PC-3 (cell line): ENCODE measurements around the gene LMCD1. TPM values are rescaled to one million over a fixed set of nuclear protein-coding genes. Genes with fewer than 3 reads are reported as not detected.

ENCODE experiments used
- ATAC-seq: fragments of 200-7000 bp; cut with Tn5 transposase; 2 replicates; pipeline ENCODE4 v1.9.1; 2020; ENCODE audit warnings: mild to moderate bottlenecking, moderate library complexity
- BruUV-seq: library from RNA; stranded (reverse); fragments of 400-500 nt; replicated peaks from 2 replicates; lab custom pipeline; 2021; lab: Mats Ljungman, UMichigan
- CTCF ChIA-PET: fragments of 300-600 bp; sonication (Branson Sonifier 250); formaldehyde crosslinking; loops from one replicate; lab custom pipeline; 2022; ENCODE audit warnings: antibody characterized with exemption; lab: Charles Lee
- POLR2A ChIA-PET: fragments of 300-600 bp; sonication (Branson Sonifier 250); formaldehyde crosslinking; loops from one replicate; lab custom pipeline; 2022; ENCODE audit warnings: antibody characterized with exemption; ENCODE audit not compliant: unreplicated experiment; lab: Charles Lee
- DNase-seq: peaks from one replicate; pipeline ENCODE4 v3.0.0-alpha.2; 2015
- H2AFZ ChIP-seq: fragments of 300-600 bp; sonication (generic); 2 replicates; pipeline ENCODE4 v1.6.0; 2016; ENCODE audit warnings: antibody characterized with exemption, low read length
- H3F3A ChIP-seq: fragments of 300-600 bp; sonication (generic); one replicate; pipeline ENCODE4 v1.6.0; 2017; ENCODE audit warnings: antibody characterized with exemption, low read length, control low read depth, mild to moderate bottlenecking; ENCODE audit not compliant: unreplicated experiment
- H3K27ac ChIP-seq: fragments of 300-600 bp; sonication (generic); 2 replicates; pipeline ENCODE4 v1.5.1; 2016; ENCODE audit warnings: mild to moderate bottlenecking, low read length
- H3K27me3 ChIP-seq: fragments of 300-600 bp; sonication (generic); 2 replicates; pipeline ENCODE4 v1.6.1; 2016; ENCODE audit warnings: low read length, mixed read lengths
- H3K36me3 ChIP-seq: fragments of 300-600 bp; sonication (generic); 2 replicates; pipeline ENCODE4 v1.6.1; 2016; ENCODE audit warnings: low read depth, mixed run types, low read length, mixed read lengths
- H3K4me1 ChIP-seq: fragments of 300-600 bp; sonication (generic); 2 replicates; pipeline ENCODE4 v1.5.1; 2016; ENCODE audit warnings: low read length; ENCODE audit not compliant: insufficient read depth
- H3K4me2 ChIP-seq: fragments of 300-600 bp; sonication (generic); 2 replicates; pipeline ENCODE4 v1.6.0; 2016; ENCODE audit warnings: low read length
- H3K4me3 ChIP-seq: fragments of 300-600 bp; sonication (generic); 2 replicates; pipeline ENCODE4 v1.5.1; 2016; ENCODE audit warnings: mild to moderate bottlenecking, low read length, mixed read lengths
- H3K79me2 ChIP-seq: fragments of 300-600 bp; sonication (generic); 2 replicates; pipeline ENCODE4 v1.6.1; 2017; ENCODE audit warnings: low read length, mixed read lengths
- H3K9ac ChIP-seq: fragments of 300-600 bp; sonication (generic); 2 replicates; pipeline ENCODE4 v1.6.0; 2016; ENCODE audit warnings: mild to moderate bottlenecking, low read length
- H3K9me2 ChIP-seq: fragments of 300-600 bp; sonication (generic); replicated peaks from 2 replicates; pipeline ENCODE4 v1.6.1; 2016; ENCODE audit warnings: mixed run types, low read length, mixed read lengths
- H3K9me3 ChIP-seq: fragments of 300-600 bp; sonication (generic); 2 replicates; pipeline ENCODE4 v1.6.1; 2016; ENCODE audit warnings: low read length, mixed read lengths
- H4K20me1 ChIP-seq: fragments of 300-600 bp; sonication (generic); 2 replicates; pipeline ENCODE4 v1.6.1; 2016; ENCODE audit warnings: low read length, mixed read lengths
- CTCF ChIP-seq: fragments of 300-600 bp; sonication (generic); conservative IDR thresholded peaks from 2 replicates; pipeline ENCODE4 v1.5.1; 2017; ENCODE audit warnings: antibody characterized with exemption, low read depth, mild to moderate bottlenecking, low read length
- EZH2 ChIP-seq: fragments of 300-600 bp; sonication (generic); IDR thresholded peaks from one replicate; pipeline ENCODE4 v1.6.1; 2017; ENCODE audit warnings: antibody characterized with exemption, mild to moderate bottlenecking, low read length; ENCODE audit not compliant: unreplicated experiment
- EZH2phosphoT487 ChIP-seq: fragments of 300-600 bp; sonication (generic); IDR thresholded peaks from 2 replicates; pipeline ENCODE4 v1.6.1; 2018; ENCODE audit warnings: mild to moderate bottlenecking, antibody characterized with exemption, low read length, borderline replicate concordance
- intact Hi-C: fragments of 100-400 bp; cut with micrococcal nuclease; formaldehyde crosslinking; loops from 2 replicates; pipeline ENCODE4 v1.9.0; 2023
- total RNA-seq: library from RNA; depleted of rRNA; stranded (reverse); fragments of >200 nt; gene quantifications from 2 replicates; pipeline ENCODE4 v1.2.3, GENCODE V29; 2014

The LMCD1 gene
- total RNA-seq, 1 experiment from 2014 or later: 9.1 TPM

GRCh38 chr3:8458238-8458661, 43.4 kb upstream of the LMCD1 start:
- no peaks in the 10 kb centered on the region for H3K4me1 ChIP-seq
- no peak overlapping the region for H3K4me3 ChIP-seq
- no peaks in the 10 kb centered on the region for H3F3A ChIP-seq
- no TSS peak for BruUV-seq
- H3K4me2 ChIP-seq: no peak overlapping the region
- intact Hi-C loops: no loop called here
- DNase-seq (no peak), ATAC-seq (no peak)
- no peaks in the 10 kb centered on the region for H4K20me1 ChIP-seq
- CTCF ChIA-PET: interaction anchor here (0.7 kb wide), 1 partner anchor 72 kb away, joined by 9 read pairs; no protein-coding TSS in a partner anchor
- TF ChIP-seq CTCF (no peak), EZH2phosphoT487 (no peak), EZH2 (no peak)
- H3K27ac ChIP-seq: no peak overlapping the region
- H2AFZ ChIP-seq: no peak overlapping the region
- H3K36me3 ChIP-seq: no peaks in the 10 kb centered on the region
- H3K9me3 ChIP-seq: no peaks in the 10 kb centered on the region
- no peaks in the 10 kb centered on the region for H3K9me2 ChIP-seq
- no peak overlapping the region for H3K9ac ChIP-seq
- H3K79me2 ChIP-seq: no peaks in the 10 kb centered on the region
- H3K27me3 ChIP-seq: no peaks in the 10 kb centered on the region
- POLR2A ChIA-PET: interaction anchor here (0.5 kb wide), 1 partner anchor 797 kb away, joined by 4 read pairs; no protein-coding TSS in a partner anchor

- Histone ChIP-seq H3K27me3 (no peaks in the 10 kb centered on the region), H3K9ac (no peak overlapping the region), H3K4me2 (no peak overlapping the region), H3F3A (no peaks in the 10 kb centered on the region), H3K79me2 (no peaks in the 10 kb centered on the region), H3K9me2 (no peaks in the 10 kb centered on the region), H3K4me1 (no peaks in the 10 kb centered on the region), H3K36me3 (no peaks in the 10 kb centered on the region), H3K27ac (no peak overlapping the region), H3K4me3 (no peak overlapping the region), H2AFZ (no peak overlapping the region), H3K9me3 (no peaks in the 10 kb centered on the region), H4K20me1 (no peaks in the 10 kb centered on the region)
- DNase-seq (no peak), ATAC-seq (no peak)
- BruUV-seq: no TSS peak
- ChIA-PET CTCF (no interaction called here), POLR2A (interaction anchor here (0.5 kb wide), 1 partner anchor 797 kb away, joined by 4 read pairs; no protein-coding TSS in a partner anchor)
- TF ChIP-seq EZH2phosphoT487 (no peak), EZH2 (no peak), CTCF (no peak)
- intact Hi-C loops: no loop called here
Observed at GRCh38 chr3:8458711-8459110, 42.9 kb upstream of the LMCD1 start.

GRCh38 chr3:8460050-8460708, 41.4 kb upstream of the LMCD1 start:
- ChIA-PET POLR2A (no interaction called here), CTCF (no interaction called here)
- no peak overlapping the region for H3K9ac ChIP-seq
- TF ChIP-seq CTCF: no peak
- no peaks in the 10 kb centered on the region for H3K9me3 ChIP-seq
- no peak overlapping the region for H2AFZ ChIP-seq
- no peaks in the 10 kb centered on the region for H3K9me2 ChIP-seq
- no peaks in the 10 kb centered on the region for H3K27me3 ChIP-seq
- H3K79me2 ChIP-seq: no peaks in the 10 kb centered on the region
- no peak overlapping the region for H3K4me3 ChIP-seq
- no peaks in the 10 kb centered on the region for H4K20me1 ChIP-seq
- no peaks in the 10 kb centered on the region for H3F3A ChIP-seq
- H3K4me2 ChIP-seq: no peak overlapping the region
- DNase-seq (no peak), ATAC-seq (no peak)
- H3K4me1 ChIP-seq: no peaks in the 10 kb centered on the region
- H3K36me3 ChIP-seq: no peaks in the 10 kb centered on the region
- BruUV-seq: no TSS peak
- intact Hi-C loops: no loop called here
- no peak overlapping the region for H3K27ac ChIP-seq
